C4-2B (cell line): ENCODE results near the gene SSR3.
"Not testable (repeated sequence)": the region's sequence is repeated elsewhere in the genome, so short reads cannot be mapped to it uniquely, and the experiment has no call there.

Source experiments
- ZFX ChIP-seq: fragments of 450-650 bp; IDR thresholded peaks from 2 replicates; pipeline ENCODE4 v1.6.1; 2017
- TF ChIP-seq, protein P1 (sequence below): fragments of 450-650 bp; conservative IDR thresholded peaks from 2 replicates; pipeline ENCODE4 v1.5.1; 2017; ENCODE audit warnings: mild to moderate bottlenecking

DNA sequence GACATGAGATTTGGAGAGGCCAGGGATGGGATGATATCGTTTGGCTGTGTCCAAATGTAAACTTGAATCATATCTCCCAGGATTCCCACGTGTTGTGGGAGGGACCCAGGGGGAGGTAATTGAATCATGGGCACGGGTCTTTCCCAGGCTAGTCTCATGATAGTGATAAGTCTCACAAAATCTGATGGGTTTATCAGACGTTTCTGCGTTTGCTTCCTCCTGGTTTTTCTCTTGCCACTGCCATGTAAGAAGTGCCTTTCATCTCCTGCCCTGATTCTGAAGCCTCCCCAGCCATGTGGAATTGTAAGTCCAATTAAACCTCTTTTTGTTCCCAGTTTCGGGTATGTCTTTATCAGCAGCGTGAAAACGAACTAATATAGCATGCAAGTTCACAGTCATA is 7.6 kb upstream of the SSR3 start:
- TF ChIP-seq, protein P1, sequence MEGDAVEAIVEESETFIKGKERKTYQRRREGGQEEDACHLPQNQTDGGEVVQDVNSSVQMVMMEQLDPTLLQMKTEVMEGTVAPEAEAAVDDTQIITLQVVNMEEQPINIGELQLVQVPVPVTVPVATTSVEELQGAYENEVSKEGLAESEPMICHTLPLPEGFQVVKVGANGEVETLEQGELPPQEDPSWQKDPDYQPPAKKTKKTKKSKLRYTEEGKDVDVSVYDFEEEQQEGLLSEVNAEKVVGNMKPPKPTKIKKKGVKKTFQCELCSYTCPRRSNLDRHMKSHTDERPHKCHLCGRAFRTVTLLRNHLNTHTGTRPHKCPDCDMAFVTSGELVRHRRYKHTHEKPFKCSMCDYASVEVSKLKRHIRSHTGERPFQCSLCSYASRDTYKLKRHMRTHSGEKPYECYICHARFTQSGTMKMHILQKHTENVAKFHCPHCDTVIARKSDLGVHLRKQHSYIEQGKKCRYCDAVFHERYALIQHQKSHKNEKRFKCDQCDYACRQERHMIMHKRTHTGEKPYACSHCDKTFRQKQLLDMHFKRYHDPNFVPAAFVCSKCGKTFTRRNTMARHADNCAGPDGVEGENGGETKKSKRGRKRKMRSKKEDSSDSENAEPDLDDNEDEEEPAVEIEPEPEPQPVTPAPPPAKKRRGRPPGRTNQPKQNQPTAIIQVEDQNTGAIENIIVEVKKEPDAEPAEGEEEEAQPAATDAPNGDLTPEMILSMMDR = not testable (repeated sequence)
- not testable (repeated sequence) for TF ChIP-seq ZFX
